ENCODE data around the gene RECQL5.

DNA sequence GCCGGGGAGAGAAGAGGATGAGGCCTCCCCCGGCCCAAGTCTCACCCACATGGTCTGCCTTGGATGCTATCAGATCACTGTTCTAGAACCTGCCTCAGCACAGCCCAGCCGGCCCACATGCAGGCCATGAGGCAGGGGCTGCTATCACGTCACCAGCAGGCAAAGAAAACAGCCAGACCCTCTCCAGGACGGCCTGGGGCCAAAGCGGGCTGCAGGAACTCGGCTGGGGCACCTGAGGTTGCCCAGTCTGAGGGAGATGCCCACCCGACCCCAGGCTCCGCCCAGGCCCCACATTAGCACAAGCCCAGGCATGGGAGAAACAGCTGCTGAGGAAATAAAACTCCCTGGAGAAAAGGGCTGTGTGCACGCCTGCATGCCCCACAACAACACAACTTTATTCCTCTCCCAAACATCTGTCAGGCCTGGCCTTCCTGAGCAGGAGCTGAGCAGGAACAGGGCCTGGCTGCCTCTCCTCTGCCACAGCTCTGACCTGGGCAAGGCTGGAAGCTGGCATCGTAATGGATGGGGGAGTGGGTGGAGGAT is 40.4 kb downstream of the RECQL5 start:
- TF ChIP-seq, protein P1, sequence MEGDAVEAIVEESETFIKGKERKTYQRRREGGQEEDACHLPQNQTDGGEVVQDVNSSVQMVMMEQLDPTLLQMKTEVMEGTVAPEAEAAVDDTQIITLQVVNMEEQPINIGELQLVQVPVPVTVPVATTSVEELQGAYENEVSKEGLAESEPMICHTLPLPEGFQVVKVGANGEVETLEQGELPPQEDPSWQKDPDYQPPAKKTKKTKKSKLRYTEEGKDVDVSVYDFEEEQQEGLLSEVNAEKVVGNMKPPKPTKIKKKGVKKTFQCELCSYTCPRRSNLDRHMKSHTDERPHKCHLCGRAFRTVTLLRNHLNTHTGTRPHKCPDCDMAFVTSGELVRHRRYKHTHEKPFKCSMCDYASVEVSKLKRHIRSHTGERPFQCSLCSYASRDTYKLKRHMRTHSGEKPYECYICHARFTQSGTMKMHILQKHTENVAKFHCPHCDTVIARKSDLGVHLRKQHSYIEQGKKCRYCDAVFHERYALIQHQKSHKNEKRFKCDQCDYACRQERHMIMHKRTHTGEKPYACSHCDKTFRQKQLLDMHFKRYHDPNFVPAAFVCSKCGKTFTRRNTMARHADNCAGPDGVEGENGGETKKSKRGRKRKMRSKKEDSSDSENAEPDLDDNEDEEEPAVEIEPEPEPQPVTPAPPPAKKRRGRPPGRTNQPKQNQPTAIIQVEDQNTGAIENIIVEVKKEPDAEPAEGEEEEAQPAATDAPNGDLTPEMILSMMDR (IDR thresholded peaks at IDR 0.05; ENCODE audit: poor library complexity, severe bottlenecking), result no peak
- TF ChIP-seq SMC3 (conservative IDR thresholded peaks at IDR 0.05; ENCODE audit: poor library complexity) (no peak), EP300 (conservative IDR thresholded peaks at IDR 0.05; ENCODE audit: poor library complexity, severe bottlenecking) (no peak), POLR2AphosphoS5 (IDR thresholded peaks at IDR 0.05) (no peak), TAF1 (IDR thresholded peaks at IDR 0.05; ENCODE audit: low read depth) (no peak)
- TF ChIP-seq, protein P2, sequence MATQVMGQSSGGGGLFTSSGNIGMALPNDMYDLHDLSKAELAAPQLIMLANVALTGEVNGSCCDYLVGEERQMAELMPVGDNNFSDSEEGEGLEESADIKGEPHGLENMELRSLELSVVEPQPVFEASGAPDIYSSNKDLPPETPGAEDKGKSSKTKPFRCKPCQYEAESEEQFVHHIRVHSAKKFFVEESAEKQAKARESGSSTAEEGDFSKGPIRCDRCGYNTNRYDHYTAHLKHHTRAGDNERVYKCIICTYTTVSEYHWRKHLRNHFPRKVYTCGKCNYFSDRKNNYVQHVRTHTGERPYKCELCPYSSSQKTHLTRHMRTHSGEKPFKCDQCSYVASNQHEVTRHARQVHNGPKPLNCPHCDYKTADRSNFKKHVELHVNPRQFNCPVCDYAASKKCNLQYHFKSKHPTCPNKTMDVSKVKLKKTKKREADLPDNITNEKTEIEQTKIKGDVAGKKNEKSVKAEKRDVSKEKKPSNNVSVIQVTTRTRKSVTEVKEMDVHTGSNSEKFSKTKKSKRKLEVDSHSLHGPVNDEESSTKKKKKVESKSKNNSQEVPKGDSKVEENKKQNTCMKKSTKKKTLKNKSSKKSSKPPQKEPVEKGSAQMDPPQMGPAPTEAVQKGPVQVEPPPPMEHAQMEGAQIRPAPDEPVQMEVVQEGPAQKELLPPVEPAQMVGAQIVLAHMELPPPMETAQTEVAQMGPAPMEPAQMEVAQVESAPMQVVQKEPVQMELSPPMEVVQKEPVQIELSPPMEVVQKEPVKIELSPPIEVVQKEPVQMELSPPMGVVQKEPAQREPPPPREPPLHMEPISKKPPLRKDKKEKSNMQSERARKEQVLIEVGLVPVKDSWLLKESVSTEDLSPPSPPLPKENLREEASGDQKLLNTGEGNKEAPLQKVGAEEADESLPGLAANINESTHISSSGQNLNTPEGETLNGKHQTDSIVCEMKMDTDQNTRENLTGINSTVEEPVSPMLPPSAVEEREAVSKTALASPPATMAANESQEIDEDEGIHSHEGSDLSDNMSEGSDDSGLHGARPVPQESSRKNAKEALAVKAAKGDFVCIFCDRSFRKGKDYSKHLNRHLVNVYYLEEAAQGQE (IDR thresholded peaks at IDR 0.05; ENCODE audit: borderline replicate concordance), result no peak

All from neural cell (in vitro differentiated cells).